22Rv1 (cell line): Measurements from ENCODE around the gene PLA2G2F.

Source experiments
- H3K27ac ChIP-seq: fragments of 450-650 bp; 2 replicates; pipeline ENCODE4 v1.5.1; 2017
- CTCF ChIP-seq: fragments of 450-650 bp; IDR thresholded peaks from 2 replicates; pipeline ENCODE4 v1.5.1; 2017; ENCODE audit warnings: mild to moderate bottlenecking
- ZFX ChIP-seq: fragments of 450-650 bp; IDR thresholded peaks from 2 replicates; pipeline ENCODE4 v1.6.1; 2017; ENCODE audit warnings: antibody characterized with exemption, borderline replicate concordance

Gene PLA2G2F

GRCh38 chr1:20183616-20184271 is 44.6 kb downstream of the PLA2G2F start:
- TF ChIP-seq CTCF (no peak), ZFX (no peak)
- no peak overlapping the region for H3K27ac ChIP-seq

- TF ChIP-seq ZFX (no peak), CTCF (no peak)
- H3K27ac ChIP-seq = no peak overlapping the region
Observed at GRCh38 chr1:20184481-20184900, 45.4 kb downstream of the PLA2G2F start.

GRCh38 chr1:20184997-20185833 is 46.1 kb downstream of the PLA2G2F start:
- H3K27ac ChIP-seq = no peak overlapping the region
- TF ChIP-seq CTCF = no peak
- TF ChIP-seq ZFX = no peak

DNA sequence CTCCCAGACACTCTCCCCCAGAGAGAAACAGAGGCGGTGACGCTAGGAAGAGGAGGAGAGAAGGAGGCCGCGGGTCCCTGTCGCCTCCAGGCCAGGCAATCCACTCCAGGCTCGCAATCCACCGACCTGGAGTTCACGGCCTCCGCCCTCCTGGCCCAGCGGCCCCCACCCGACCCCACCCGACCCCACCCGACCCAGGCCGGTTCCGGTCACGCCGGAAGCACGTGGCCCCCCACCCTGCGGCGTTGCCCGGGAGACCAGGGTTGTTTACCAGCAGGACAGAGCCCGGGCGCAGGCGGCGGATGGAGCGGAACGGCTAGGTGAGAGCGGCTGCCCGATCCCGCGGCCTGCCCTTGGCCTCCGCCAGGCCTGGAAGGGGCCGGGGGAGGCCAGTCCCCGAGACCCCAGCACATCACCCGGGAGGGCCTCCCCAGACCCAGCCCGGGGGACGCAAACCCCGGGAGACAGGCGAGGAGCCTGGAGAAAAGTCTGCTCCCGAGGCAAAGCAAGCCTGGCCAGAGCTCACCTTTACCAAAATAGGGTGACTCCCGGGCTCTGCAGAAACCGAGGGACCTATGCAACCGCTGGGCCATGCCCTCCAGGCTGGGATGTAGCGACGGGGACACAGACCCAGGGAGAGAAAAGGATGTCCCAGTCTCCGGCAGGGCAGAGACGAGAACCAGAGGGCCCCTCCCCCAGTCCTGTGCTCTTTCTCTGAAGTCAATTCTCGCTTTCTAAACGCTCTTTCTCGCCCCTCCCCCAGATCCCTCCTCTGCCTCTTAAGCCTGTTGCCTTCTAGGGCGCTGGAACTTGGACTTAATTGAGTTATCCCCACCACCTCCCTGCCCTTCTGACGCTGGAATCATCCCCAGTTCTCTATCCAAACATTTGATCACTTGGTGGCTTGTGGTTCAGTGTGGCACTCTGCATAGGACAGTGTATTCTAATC is 47.0 kb downstream of the PLA2G2F start, which contains the start of the genes PLA2G2C and UBXN10:
PLA2G2C (minus strand) TSS at position 685 of the 949 bp plus-strand sequence. CDS start 9,155 bp downstream, outside the sequence.
UBXN10 (plus strand) TSS at position 263 of the 949 bp plus-strand sequence. CDS start 4,466 bp downstream, outside the sequence.
- H3K27ac ChIP-seq = no peak within 1 kb of the TSS
- no peak for TF ChIP-seq ZFX

DNA sequence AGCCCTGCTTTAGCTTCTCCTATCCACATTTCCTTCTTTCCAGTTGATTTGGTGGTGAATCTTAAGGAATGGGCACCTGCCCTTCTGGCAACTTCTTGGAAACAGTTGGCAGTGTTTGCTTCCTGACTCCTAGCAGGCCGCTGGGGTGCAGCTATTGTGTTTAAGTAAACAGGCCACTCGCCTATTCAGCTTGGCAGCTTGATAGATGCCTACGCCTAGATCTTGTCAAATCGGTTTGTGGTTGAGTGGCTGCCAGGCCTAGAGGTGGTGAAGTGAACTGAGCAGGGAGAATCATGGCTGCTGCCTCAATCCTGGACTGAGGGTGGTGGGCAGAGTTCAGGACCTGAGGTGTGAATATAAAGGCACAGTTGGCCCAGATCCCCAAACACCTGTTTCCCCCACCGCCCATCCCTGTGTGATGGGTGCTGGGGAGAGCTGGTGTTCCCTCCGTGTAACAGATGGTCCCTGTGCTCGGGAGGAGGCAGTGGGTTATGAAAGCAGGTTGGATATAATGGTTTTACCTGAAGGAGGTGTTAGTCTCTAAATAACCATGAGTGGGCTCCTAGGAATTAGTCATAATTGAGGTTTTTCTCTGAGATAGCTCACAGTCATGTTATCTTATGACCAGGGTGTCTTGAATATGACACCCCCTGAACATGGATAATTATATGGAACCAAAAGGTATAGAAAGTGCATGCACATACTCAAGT is 48.1 kb downstream of the PLA2G2F start:
- TF ChIP-seq CTCF = no peak
- TF ChIP-seq ZFX = no peak
- no peak overlapping the region for H3K27ac ChIP-seq

DNA sequence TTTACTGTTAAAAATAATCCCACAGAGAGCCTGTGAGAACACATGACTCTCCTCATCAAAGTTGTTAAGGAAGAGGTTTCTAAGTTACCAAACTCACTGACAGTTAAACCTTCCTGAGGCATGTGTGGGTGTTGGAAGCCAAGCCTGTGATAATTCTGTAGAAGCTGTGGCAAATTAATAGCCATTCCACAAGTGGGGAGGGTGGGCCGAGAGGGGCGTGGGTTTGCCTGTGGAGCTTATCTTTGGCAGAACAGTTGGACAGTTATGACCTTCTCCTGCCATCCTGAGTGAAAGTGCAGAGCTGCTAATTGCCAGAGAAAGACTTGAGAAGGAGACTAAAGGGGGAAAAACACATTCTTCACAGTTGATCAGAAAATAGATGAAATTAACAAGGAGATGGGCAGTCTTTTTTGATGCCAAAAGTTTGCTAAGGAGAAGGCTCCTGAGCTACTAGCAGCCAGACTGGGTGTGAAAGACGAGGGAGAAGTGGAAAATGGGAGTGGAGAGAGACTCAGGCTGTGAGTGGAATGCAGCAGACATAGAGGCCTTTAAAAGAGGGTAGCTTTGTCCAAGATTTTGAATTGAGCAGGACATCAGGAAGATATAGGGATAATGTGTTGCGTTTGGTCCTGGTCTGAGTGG is 48.8 kb downstream of the PLA2G2F start:
- H3K27ac ChIP-seq = no peak overlapping the region
- TF ChIP-seq ZFX (no peak), CTCF (no peak)
